ENCODE results near the gene LYPD3.
"Not testable (repeated sequence)": the region's sequence is repeated elsewhere in the genome, so short reads cannot be mapped to it uniquely, and the experiment has no call there.

LYPD3 gene

GRCh38 chr19:43465468-43466120, at the start of gene LYPD3:
LYPD3 (minus strand) TSS chr19:43465608; CDS start chr19:43465571, 37 bp downstream.
- no peak for DNase-seq
- intact Hi-C loops (cut with DNase I): no loop called here

- DNase-seq; intact Hi-C loops (cut with DNase I): not testable (repeated sequence)
These were observed 47.0 kb upstream of the LYPD3 start for GRCh38 chr19:43512399-43512798.

- intact Hi-C loops (cut with DNase I): no loop called here
- peak in 2 of 10 donors; percentile 25 to 51 for DNase-seq
These were observed 45.9 kb upstream of the LYPD3 start for GRCh38 chr19:43511324-43511723.

- peak in 2 of 10 donors; percentile 8 to 27 for DNase-seq
- intact Hi-C loops (cut with DNase I): no loop called here
These were observed 45.3 kb upstream of the LYPD3 start for GRCh38 chr19:43510713-43511112.

- DNase-seq: peak in 2 of 10 donors; percentile 5 to 20
- intact Hi-C loops (cut with DNase I): no loop called here
These were observed 42.5 kb upstream of the LYPD3 start for GRCh38 chr19:43507880-43508279.

GRCh38 chr19:43506629-43507028, 41.2 kb upstream of the LYPD3 start:
- DNase-seq: peak in 1 of 10 donors; percentile 22
- intact Hi-C loops (cut with DNase I): no loop called here

- intact Hi-C loops (cut with DNase I): no loop called here
- peak in 2 of 10 donors; percentile 22 to 28 for DNase-seq
These were observed 40.5 kb upstream of the LYPD3 start for GRCh38 chr19:43505941-43506340.

- DNase-seq: no peak
- intact Hi-C loops (cut with DNase I): no loop called here
These were observed 39.7 kb upstream of the LYPD3 start for GRCh38 chr19:43505186-43505456.

GRCh38 chr19:43504426-43505185, 39.2 kb upstream of the LYPD3 start, which contains the start of gene PHLDB3:
PHLDB3 (minus strand) TSS chr19:43504746; CDS start chr19:43504118, 628 bp downstream.
- peak in 4 of 10 donors; percentile 9 to 87 (median 52) for DNase-seq
- intact Hi-C loops (cut with DNase I): loop anchor here (5.0 kb wide), 1 partner anchor 57 kb away; no protein-coding TSS in a partner anchor

- intact Hi-C loops (cut with DNase I): loop anchor here (5.0 kb wide), 1 partner anchor 56 kb away; no protein-coding TSS in a partner anchor
- peak; percentile 83 to 99 (median 94) for DNase-seq
These were observed 38.4 kb upstream of the LYPD3 start for GRCh38 chr19:43503501-43504425.

GRCh38 chr19:43502419-43502976, 37.1 kb upstream of the LYPD3 start:
- intact Hi-C loops (cut with DNase I): loop anchor here (5.0 kb wide), 1 partner anchor 55 kb away; no protein-coding TSS in a partner anchor
- peak in 1 of 10 donors; percentile 54 for DNase-seq

GRCh38 chr19:43501661-43502418, 36.4 kb upstream of the LYPD3 start:
- intact Hi-C loops (cut with DNase I): loop anchor here (5.0 kb wide), 1 partner anchor 55 kb away; no protein-coding TSS in a partner anchor
- peak in 2 of 10 donors; percentile 44 to 77 for DNase-seq

- intact Hi-C loops (cut with DNase I): no loop called here
- peak in 3 of 10 donors; percentile 39 to 67 (median 42) for DNase-seq
These were observed 33.6 kb upstream of the LYPD3 start for GRCh38 chr19:43499042-43499441.

- intact Hi-C loops (cut with DNase I): no loop called here
- DNase-seq: peak in 2 of 10 donors; percentile 24 to 34
These were observed 32.9 kb upstream of the LYPD3 start for GRCh38 chr19:43498233-43498842.

- intact Hi-C loops (cut with DNase I): no loop called here
- peak in 3 of 10 donors; percentile 55 to 81 (median 65) for DNase-seq
These were observed 31.6 kb upstream of the LYPD3 start for GRCh38 chr19:43496960-43497359.

- intact Hi-C loops (cut with DNase I): no loop called here
- peak in 3 of 10 donors; percentile 20 to 70 (median 52) for DNase-seq
These were observed 29.7 kb upstream of the LYPD3 start for GRCh38 chr19:43495082-43495481.

GRCh38 chr19:43490759-43491158, 25.4 kb upstream of the LYPD3 start:
- peak in 2 of 10 donors; percentile 22 to 27 for DNase-seq
- intact Hi-C loops (cut with DNase I): no loop called here

GRCh38 chr19:43489979-43490599, 24.7 kb upstream of the LYPD3 start:
- DNase-seq: peak in 2 of 10 donors; percentile 3 to 39
- intact Hi-C loops (cut with DNase I): no loop called here
